ENCODE data around the gene OR1I1. TPM values are rescaled to one million over a fixed set of nuclear protein-coding genes. Genes with fewer than 3 reads are reported as not detected.

Gene OR1I1
- total and polyA plus RNA-seq, 4 donors, result 0.13 TPM; not detected in 3

- intact Hi-C loops (cut with DNase I), result loop anchor here in 1 of 2 donors (5.0 kb wide), 1 partner anchor 141 kb away; no protein-coding TSS in a partner anchor
- Histone ChIP-seq H3K36me3 (ENCODE audit: control insufficient read depth in 1 of 2, insufficient read depth in 2 of 2, low read length in 1 of 2) (peaks cover 0 to 8% of the 10 kb centered on the region in 2 donors), H3K9me3 (ENCODE audit: control insufficient read depth, low read length) (no peaks in the 10 kb centered on the region), H3K27ac (ENCODE audit: low read depth in 1 of 2, low read length in 2 of 2) (no peak overlapping the region), H3K4me3 (ENCODE audit: low read length in 2 of 2) (no peak overlapping the region), H3K27me3 (ENCODE audit: control insufficient read depth in 1 of 2, insufficient read depth in 2 of 2, low read length in 1 of 2) (no peaks in the 10 kb centered on the region), H3K4me1 (ENCODE audit: control insufficient read depth in 1 of 2, insufficient read depth in 2 of 2, low read length in 2 of 2) (no peaks in the 10 kb centered on the region)
- no peak for ATAC-seq (ENCODE audit: low FRiP score)
- no peak for DNase-seq
- 94 to 100% methylated on average over 1 of the region's 1 CpG for WGBS, 2 donors
Observed at GRCh38 chr19:15111758-15112157, 29.7 kb downstream of the OR1I1 start.

- Histone ChIP-seq H3K27me3 (ENCODE audit: control insufficient read depth in 1 of 2, insufficient read depth in 2 of 2, low read length in 1 of 2) (no peaks in the 10 kb centered on the region), H3K27ac (ENCODE audit: low read depth in 1 of 2, low read length in 2 of 2) (no peak overlapping the region), H3K9me3 (ENCODE audit: control insufficient read depth, low read length) (no peaks in the 10 kb centered on the region), H3K36me3 (ENCODE audit: control insufficient read depth in 1 of 2, insufficient read depth in 2 of 2, low read length in 1 of 2) (peaks cover 0 to 11% of the 10 kb centered on the region in 2 donors), H3K4me3 (ENCODE audit: low read length in 2 of 2) (no peak overlapping the region), H3K4me1 (ENCODE audit: control insufficient read depth in 1 of 2, insufficient read depth in 2 of 2, low read length in 2 of 2) (no peaks in the 10 kb centered on the region)
- intact Hi-C loops (cut with DNase I), result loop anchor here in 1 of 2 donors (5.0 kb wide), 1 partner anchor 140 kb away; no protein-coding TSS in a partner anchor
- no peak for ATAC-seq (ENCODE audit: low FRiP score)
- 88 to 91% methylated on average over 11 of the region's 11 CpGs for WGBS, 2 donors
- peak; percentile 30 to 46 for DNase-seq
Observed at GRCh38 chr19:15112385-15112784, 30.4 kb downstream of the OR1I1 start.

- peaks cover 0 to 11% of the 10 kb centered on the region in 2 donors for H3K36me3 ChIP-seq (ENCODE audit: control insufficient read depth in 1 of 2, insufficient read depth in 2 of 2, low read length in 1 of 2)
- peak; percentile 45 to 77 for DNase-seq
- no peak overlapping the region for H3K4me3 ChIP-seq (ENCODE audit: low read length in 2 of 2)
- H3K4me1 ChIP-seq (ENCODE audit: control insufficient read depth in 1 of 2, insufficient read depth in 2 of 2, low read length in 2 of 2), result no peaks in the 10 kb centered on the region
- peak overlapping the region in 1 of 2 donors; percentile 13 for H3K27ac ChIP-seq (ENCODE audit: low read depth in 1 of 2, low read length in 2 of 2)
- H3K9me3 ChIP-seq (ENCODE audit: control insufficient read depth, low read length), result no peaks in the 10 kb centered on the region
- no peak for ATAC-seq (ENCODE audit: low FRiP score)
- H3K27me3 ChIP-seq (ENCODE audit: control insufficient read depth in 1 of 2, insufficient read depth in 2 of 2, low read length in 1 of 2), result no peaks in the 10 kb centered on the region
- 79 to 84% methylated on average over 58 of the region's 58 CpGs for WGBS, 2 donors
- intact Hi-C loops (cut with DNase I), result loop anchor here in 1 of 2 donors (5.0 kb wide), 1 partner anchor 139 kb away; no protein-coding TSS in a partner anchor
Observed at GRCh38 chr19:15113245-15114152, 31.5 kb downstream of the OR1I1 start.

- intact Hi-C loops (cut with DNase I), result loop anchor here in 1 of 2 donors (5.0 kb wide), 1 partner anchor 138 kb away; no protein-coding TSS in a partner anchor
- ATAC-seq (ENCODE audit: low FRiP score) (peak; percentile 40), DNase-seq (peak; percentile 75 to 82)
- WGBS, 2 donors, result 10 to 15% methylated on average over 7 of the region's 7 CpGs
- peaks cover 0 to 13% of the 10 kb centered on the region in 2 donors for H3K36me3 ChIP-seq (ENCODE audit: control insufficient read depth in 1 of 2, insufficient read depth in 2 of 2, low read length in 1 of 2)
- no peak overlapping the region for H3K27ac ChIP-seq (ENCODE audit: low read depth in 1 of 2, low read length in 2 of 2)
- no peaks in the 10 kb centered on the region for H3K27me3 ChIP-seq (ENCODE audit: control insufficient read depth in 1 of 2, insufficient read depth in 2 of 2, low read length in 1 of 2)
- no peaks in the 10 kb centered on the region for H3K4me1 ChIP-seq (ENCODE audit: control insufficient read depth in 1 of 2, insufficient read depth in 2 of 2, low read length in 2 of 2)
- no peaks in the 10 kb centered on the region for H3K9me3 ChIP-seq (ENCODE audit: control insufficient read depth, low read length)
- no peak overlapping the region for H3K4me3 ChIP-seq (ENCODE audit: low read length in 2 of 2)
Observed at GRCh38 chr19:15114153-15114540, 32.1 kb downstream of the OR1I1 start.

GRCh38 chr19:15115080-15115479, 33.1 kb downstream of the OR1I1 start:
- ATAC-seq (ENCODE audit: low FRiP score) (peak; percentile 37), DNase-seq (peak; percentile 73 to 90)
- intact Hi-C loops (cut with DNase I), result no loop called here
- peaks cover 0 to 13% of the 10 kb centered on the region in 2 donors for H3K36me3 ChIP-seq (ENCODE audit: control insufficient read depth in 1 of 2, insufficient read depth in 2 of 2, low read length in 1 of 2)
- no peak overlapping the region for H3K4me3 ChIP-seq (ENCODE audit: low read length in 2 of 2)
- no peaks in the 10 kb centered on the region for H3K4me1 ChIP-seq (ENCODE audit: control insufficient read depth in 1 of 2, insufficient read depth in 2 of 2, low read length in 2 of 2)
- WGBS, 2 donors, result 34 to 43% methylated on average over 13 of the region's 13 CpGs
- H3K9me3 ChIP-seq (ENCODE audit: control insufficient read depth, low read length), result no peaks in the 10 kb centered on the region
- H3K27ac ChIP-seq (ENCODE audit: low read depth in 1 of 2, low read length in 2 of 2), result peak overlapping the region in 1 of 2 donors; percentile 4
- H3K27me3 ChIP-seq (ENCODE audit: control insufficient read depth in 1 of 2, insufficient read depth in 2 of 2, low read length in 1 of 2), result no peaks in the 10 kb centered on the region

- Histone ChIP-seq H3K4me3 (ENCODE audit: low read length in 2 of 2) (no peak overlapping the region), H3K27ac (ENCODE audit: low read depth in 1 of 2, low read length in 2 of 2) (no peak overlapping the region), H3K4me1 (ENCODE audit: control insufficient read depth in 1 of 2, insufficient read depth in 2 of 2, low read length in 2 of 2) (no peaks in the 10 kb centered on the region), H3K27me3 (ENCODE audit: control insufficient read depth in 1 of 2, insufficient read depth in 2 of 2, low read length in 1 of 2) (no peaks in the 10 kb centered on the region), H3K9me3 (ENCODE audit: control insufficient read depth, low read length) (no peaks in the 10 kb centered on the region), H3K36me3 (ENCODE audit: control insufficient read depth in 1 of 2, insufficient read depth in 2 of 2, low read length in 1 of 2) (peaks cover 2 to 13% of the 10 kb centered on the region in 2 donors)
- intact Hi-C loops (cut with DNase I), result no loop called here
- WGBS, 2 donors, result 79 to 80% methylated on average over 23 of the region's 23 CpGs
- DNase-seq (peak; percentile 31 to 72), ATAC-seq (ENCODE audit: low FRiP score) (no peak)
Observed at GRCh38 chr19:15115762-15116615, 34.0 kb downstream of the OR1I1 start.

- no peaks in the 10 kb centered on the region for H3K4me1 ChIP-seq (ENCODE audit: control insufficient read depth in 1 of 2, insufficient read depth in 2 of 2, low read length in 2 of 2)
- H3K9me3 ChIP-seq (ENCODE audit: control insufficient read depth, low read length), result no peaks in the 10 kb centered on the region
- no peaks in the 10 kb centered on the region for H3K27me3 ChIP-seq (ENCODE audit: control insufficient read depth in 1 of 2, insufficient read depth in 2 of 2, low read length in 1 of 2)
- DNase-seq (peak; percentile 6 to 34), ATAC-seq (ENCODE audit: low FRiP score) (no peak)
- intact Hi-C loops (cut with DNase I), result no loop called here
- no peak overlapping the region for H3K4me3 ChIP-seq (ENCODE audit: low read length in 2 of 2)
- WGBS, 2 donors, result 83 to 86% methylated on average over 12 of the region's 12 CpGs
- H3K36me3 ChIP-seq (ENCODE audit: control insufficient read depth in 1 of 2, insufficient read depth in 2 of 2, low read length in 1 of 2), result peaks cover 2 to 9% of the 10 kb centered on the region in 2 donors
- H3K27ac ChIP-seq (ENCODE audit: low read depth in 1 of 2, low read length in 2 of 2), result no peak overlapping the region
Observed at GRCh38 chr19:15116856-15117255, 34.8 kb downstream of the OR1I1 start.

GRCh38 chr19:15118248-15118647, 36.2 kb downstream of the OR1I1 start:
- Histone ChIP-seq H3K4me3 (ENCODE audit: low read length in 2 of 2) (no peak overlapping the region), H3K4me1 (ENCODE audit: control insufficient read depth in 1 of 2, insufficient read depth in 2 of 2, low read length in 2 of 2) (no peaks in the 10 kb centered on the region), H3K36me3 (ENCODE audit: control insufficient read depth in 1 of 2, insufficient read depth in 2 of 2, low read length in 1 of 2) (peaks cover 2 to 8% of the 10 kb centered on the region in 2 donors), H3K9me3 (ENCODE audit: control insufficient read depth, low read length) (no peaks in the 10 kb centered on the region), H3K27ac (ENCODE audit: low read depth in 1 of 2, low read length in 2 of 2) (no peak overlapping the region), H3K27me3 (ENCODE audit: control insufficient read depth in 1 of 2, insufficient read depth in 2 of 2, low read length in 1 of 2) (no peaks in the 10 kb centered on the region)
- intact Hi-C loops (cut with DNase I), result no loop called here
- WGBS, 2 donors, result 91 to 96% methylated on average over 2 of the region's 2 CpGs
- DNase-seq (no peak), ATAC-seq (ENCODE audit: low FRiP score) (no peak)

Data from aorta (tissue), 5 donors.